ENCODE results near the gene OVOL1.
"Not testable (repeated sequence)": the region's sequence is repeated elsewhere in the genome, so short reads cannot be mapped to it uniquely, and the experiment has no call there.

DNA sequence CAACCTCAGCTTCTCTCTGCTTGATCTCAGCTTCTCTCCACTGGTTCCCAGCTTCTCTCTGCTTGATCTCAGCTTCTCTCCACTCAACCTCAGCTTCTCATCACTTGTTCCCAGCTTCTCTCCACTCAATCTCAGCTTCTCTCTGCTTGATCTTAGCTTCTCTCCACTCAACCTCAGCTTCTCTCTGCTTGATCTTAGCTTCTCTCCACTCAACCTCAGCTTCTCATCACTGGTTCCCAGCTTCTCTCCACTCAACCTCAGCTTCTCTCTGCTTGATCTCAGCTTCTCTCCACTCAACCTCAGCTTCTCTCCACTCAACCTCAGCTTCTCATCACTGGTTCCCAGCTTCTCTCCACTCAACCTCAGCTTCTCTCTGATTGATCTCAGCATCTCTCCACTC lies 45.4 kb downstream of the OVOL1 start:
- TF ChIP-seq, protein P1, sequence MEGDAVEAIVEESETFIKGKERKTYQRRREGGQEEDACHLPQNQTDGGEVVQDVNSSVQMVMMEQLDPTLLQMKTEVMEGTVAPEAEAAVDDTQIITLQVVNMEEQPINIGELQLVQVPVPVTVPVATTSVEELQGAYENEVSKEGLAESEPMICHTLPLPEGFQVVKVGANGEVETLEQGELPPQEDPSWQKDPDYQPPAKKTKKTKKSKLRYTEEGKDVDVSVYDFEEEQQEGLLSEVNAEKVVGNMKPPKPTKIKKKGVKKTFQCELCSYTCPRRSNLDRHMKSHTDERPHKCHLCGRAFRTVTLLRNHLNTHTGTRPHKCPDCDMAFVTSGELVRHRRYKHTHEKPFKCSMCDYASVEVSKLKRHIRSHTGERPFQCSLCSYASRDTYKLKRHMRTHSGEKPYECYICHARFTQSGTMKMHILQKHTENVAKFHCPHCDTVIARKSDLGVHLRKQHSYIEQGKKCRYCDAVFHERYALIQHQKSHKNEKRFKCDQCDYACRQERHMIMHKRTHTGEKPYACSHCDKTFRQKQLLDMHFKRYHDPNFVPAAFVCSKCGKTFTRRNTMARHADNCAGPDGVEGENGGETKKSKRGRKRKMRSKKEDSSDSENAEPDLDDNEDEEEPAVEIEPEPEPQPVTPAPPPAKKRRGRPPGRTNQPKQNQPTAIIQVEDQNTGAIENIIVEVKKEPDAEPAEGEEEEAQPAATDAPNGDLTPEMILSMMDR (IDR thresholded peaks at IDR 0.05) = not testable (repeated sequence)
- TF ChIP-seq POLR2A (IDR thresholded peaks at IDR 0.05; ENCODE audit: low read depth); EP300 (IDR thresholded peaks at IDR 0.05): not testable (repeated sequence)

Data from esophagus muscularis mucosa (tissue), 4 donors.